ENCODE measurements around the gene PPM1A.

Gene PPM1A

DNA sequence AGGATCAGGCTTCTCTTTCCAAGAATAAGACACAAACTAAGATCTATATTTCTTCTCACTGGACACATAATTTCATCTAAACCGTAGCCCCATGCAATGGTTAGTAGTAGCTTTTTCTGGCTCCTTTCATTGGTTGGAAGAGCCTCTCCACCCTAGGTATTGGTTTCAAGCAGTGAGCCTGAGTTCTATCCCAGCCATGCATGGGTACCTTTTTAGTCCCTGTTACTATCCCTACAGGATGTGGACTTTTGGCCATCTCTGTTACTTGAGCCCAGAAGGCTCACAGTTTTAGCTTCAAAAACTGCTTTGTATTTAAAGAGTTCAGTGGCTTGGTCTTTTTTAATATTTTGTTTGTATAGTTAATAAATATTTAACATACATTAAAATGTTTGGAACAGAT, 16.1 kb downstream of the PPM1A start:
- Histone ChIP-seq H2AFZ (ENCODE audit: low read depth, low read length, severe bottlenecking) (no peak overlapping the region), H3K36me3 (ENCODE audit: low read length) (0 out of 2 replicates have a peak, but pooled peaks cover 3% of the 10 kb centered on the region), H3K4me3 (ENCODE audit: insufficient read depth, low read length, poor library complexity, severe bottlenecking) (no peak overlapping the region), H3F3A (ENCODE audit: insufficient read depth) (peaks cover 10% of the 10 kb centered on the region; the same call in 1 of the 2 replicates), H3K27me3 (ENCODE audit: low read length) (no peaks in the 10 kb centered on the region), H3K9me3 (ENCODE audit: insufficient read depth, low read length) (no peaks in the 10 kb centered on the region), H3K4me2 (ENCODE audit: low read depth, low read length, poor library complexity, severe bottlenecking) (no peak overlapping the region), H3K79me2 (ENCODE audit: insufficient read depth, low read length) (peaks cover 99% of the 10 kb centered on the region), H3K9me2 (replicated peaks; ENCODE audit: insufficient read depth, low read length) (no peaks in the 10 kb centered on the region), H3K27ac (ENCODE audit: low read depth, low read length) (no peak overlapping the region), H4K20me1 (ENCODE audit: low read depth, low read length) (peaks cover 28% of the 10 kb centered on the region), H3K9ac (ENCODE audit: low read length) (no peak overlapping the region)
- no peak for TF ChIP-seq EZH2phosphoT487 (conservative IDR thresholded peaks at IDR 0.05; ENCODE audit: low read length)
- TF ChIP-seq, protein P1, sequence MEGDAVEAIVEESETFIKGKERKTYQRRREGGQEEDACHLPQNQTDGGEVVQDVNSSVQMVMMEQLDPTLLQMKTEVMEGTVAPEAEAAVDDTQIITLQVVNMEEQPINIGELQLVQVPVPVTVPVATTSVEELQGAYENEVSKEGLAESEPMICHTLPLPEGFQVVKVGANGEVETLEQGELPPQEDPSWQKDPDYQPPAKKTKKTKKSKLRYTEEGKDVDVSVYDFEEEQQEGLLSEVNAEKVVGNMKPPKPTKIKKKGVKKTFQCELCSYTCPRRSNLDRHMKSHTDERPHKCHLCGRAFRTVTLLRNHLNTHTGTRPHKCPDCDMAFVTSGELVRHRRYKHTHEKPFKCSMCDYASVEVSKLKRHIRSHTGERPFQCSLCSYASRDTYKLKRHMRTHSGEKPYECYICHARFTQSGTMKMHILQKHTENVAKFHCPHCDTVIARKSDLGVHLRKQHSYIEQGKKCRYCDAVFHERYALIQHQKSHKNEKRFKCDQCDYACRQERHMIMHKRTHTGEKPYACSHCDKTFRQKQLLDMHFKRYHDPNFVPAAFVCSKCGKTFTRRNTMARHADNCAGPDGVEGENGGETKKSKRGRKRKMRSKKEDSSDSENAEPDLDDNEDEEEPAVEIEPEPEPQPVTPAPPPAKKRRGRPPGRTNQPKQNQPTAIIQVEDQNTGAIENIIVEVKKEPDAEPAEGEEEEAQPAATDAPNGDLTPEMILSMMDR (IDR thresholded peaks at IDR 0.05; ENCODE audit: insufficient read depth, low read length, poor library complexity, severe bottlenecking), result no peak

DNA sequence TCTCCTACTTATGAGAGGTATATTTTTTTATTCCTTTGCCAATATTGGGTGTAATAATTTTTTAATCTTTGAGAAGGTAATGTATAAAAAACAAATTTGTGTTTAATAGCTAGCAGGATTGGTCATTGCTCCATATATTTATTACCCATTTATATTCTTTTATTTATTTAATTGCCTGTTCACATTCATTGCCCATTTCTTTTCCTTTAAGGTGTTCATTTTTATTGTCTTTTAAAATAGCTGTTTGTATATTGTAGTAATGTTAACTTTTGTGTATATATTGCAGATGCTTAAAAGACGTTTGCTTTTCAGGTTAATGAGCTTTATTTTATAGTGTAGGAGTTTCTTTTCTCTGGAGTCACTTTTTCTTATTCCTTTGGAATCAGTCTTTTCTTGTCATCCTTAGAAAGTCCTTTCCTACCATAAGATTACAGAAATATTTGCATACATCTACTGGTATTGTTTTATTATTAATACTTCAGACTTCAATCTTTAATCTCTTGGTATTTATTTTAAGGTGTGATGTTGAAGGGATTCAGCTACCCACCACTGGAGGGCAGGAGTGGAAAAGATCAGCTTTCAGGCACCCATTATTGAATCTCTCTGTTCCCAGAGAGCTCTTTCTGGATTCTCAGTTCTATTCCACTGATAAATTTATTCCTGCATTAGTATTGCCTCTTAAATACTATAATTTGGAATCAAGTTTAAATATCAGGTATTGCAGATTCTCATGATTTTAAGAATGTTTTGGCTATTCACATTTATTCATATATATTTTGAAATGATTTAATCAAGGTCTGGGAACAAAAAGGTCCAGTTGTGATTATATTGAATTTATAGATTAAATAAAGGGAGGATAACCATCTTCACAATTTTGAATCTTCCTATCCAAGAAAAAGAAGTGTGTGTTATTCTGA, 17.3 kb downstream of the PPM1A start:
- TF ChIP-seq, protein P1 (IDR thresholded peaks at IDR 0.05; ENCODE audit: insufficient read depth, low read length, poor library complexity, severe bottlenecking), result peak; percentile 69
- no peak for TF ChIP-seq EZH2phosphoT487 (conservative IDR thresholded peaks at IDR 0.05; ENCODE audit: low read length)
- peaks cover 28% of the 10 kb centered on the region for H4K20me1 ChIP-seq (ENCODE audit: low read depth, low read length)
- H3K79me2 ChIP-seq (ENCODE audit: insufficient read depth, low read length), result peaks cover 96% of the 10 kb centered on the region
- peaks cover 10% of the 10 kb centered on the region; the same call in 1 of the 2 replicates for H3F3A ChIP-seq (ENCODE audit: insufficient read depth)
- no peak overlapping the region for H3K9ac ChIP-seq (ENCODE audit: low read length)
- H3K27me3 ChIP-seq (ENCODE audit: low read length), result no peaks in the 10 kb centered on the region
- no peak overlapping the region for H3K27ac ChIP-seq (ENCODE audit: low read depth, low read length)
- no peak overlapping the region for H2AFZ ChIP-seq (ENCODE audit: low read depth, low read length, severe bottlenecking)
- H3K9me2 ChIP-seq (replicated peaks; ENCODE audit: insufficient read depth, low read length), result no peaks in the 10 kb centered on the region
- H3K9me3 ChIP-seq (ENCODE audit: insufficient read depth, low read length), result no peaks in the 10 kb centered on the region
- no peak overlapping the region for H3K4me2 ChIP-seq (ENCODE audit: low read depth, low read length, poor library complexity, severe bottlenecking)
- H3K36me3 ChIP-seq (ENCODE audit: low read length), result no peaks in the 10 kb centered on the region
- no peak overlapping the region for H3K4me3 ChIP-seq (ENCODE audit: insufficient read depth, low read length, poor library complexity, severe bottlenecking)

DNA sequence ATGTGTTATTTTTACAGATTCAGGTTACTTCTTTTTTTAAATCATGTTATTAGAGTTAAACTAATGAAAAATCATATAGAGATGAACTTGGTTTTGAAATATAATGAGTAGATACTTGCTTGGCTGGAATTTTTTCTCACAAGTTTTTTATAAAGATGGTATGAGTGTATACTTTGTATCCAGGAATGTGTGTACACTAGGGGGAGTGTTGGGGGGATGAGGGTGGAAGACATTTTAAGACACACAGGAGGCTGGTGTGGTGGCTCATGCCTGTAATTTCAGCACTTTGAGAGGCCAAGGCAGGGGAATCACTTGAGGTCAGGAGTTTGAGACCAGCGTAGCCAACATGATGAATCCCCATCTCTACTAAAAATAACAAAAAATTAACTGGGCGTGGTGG, 23.2 kb downstream of the PPM1A start:
- H2AFZ ChIP-seq (ENCODE audit: low read depth, low read length, severe bottlenecking), result no peak overlapping the region
- no peaks in the 10 kb centered on the region for H3K9me3 ChIP-seq (ENCODE audit: insufficient read depth, low read length)
- H3K27ac ChIP-seq (ENCODE audit: low read depth, low read length), result no peak overlapping the region
- no peak overlapping the region for H3K9ac ChIP-seq (ENCODE audit: low read length)
- TF ChIP-seq, protein P1 (IDR thresholded peaks at IDR 0.05; ENCODE audit: insufficient read depth, low read length, poor library complexity, severe bottlenecking), result no peak
- no peak overlapping the region for H3K4me2 ChIP-seq (ENCODE audit: low read depth, low read length, poor library complexity, severe bottlenecking)
- H3K27me3 ChIP-seq (ENCODE audit: low read length), result no peaks in the 10 kb centered on the region
- H3K79me2 ChIP-seq (ENCODE audit: insufficient read depth, low read length), result peaks cover 95% of the 10 kb centered on the region
- H3K9me2 ChIP-seq (replicated peaks; ENCODE audit: insufficient read depth, low read length), result no peaks in the 10 kb centered on the region
- H3F3A ChIP-seq (ENCODE audit: insufficient read depth), result 0 out of 2 replicates have a peak, but pooled peaks cover 8% of the 10 kb centered on the region
- no peak overlapping the region for H3K4me3 ChIP-seq (ENCODE audit: insufficient read depth, low read length, poor library complexity, severe bottlenecking)
- no peaks in the 10 kb centered on the region for H3K36me3 ChIP-seq (ENCODE audit: low read length)
- H4K20me1 ChIP-seq (ENCODE audit: low read depth, low read length), result peaks cover 18% of the 10 kb centered on the region
